Activated naive CD4-positive, alpha-beta T cell treated with anti-CD3 and anti-CD28 coated beads, Interleukin-2, amount 50 U/mL, for 24 hours (primary cell): Measurements from ENCODE around the gene FBXO34.

ENCODE experiments used
- H3K27ac Mint-ChIP-seq: one replicate; pipeline ENCODE4 v1.8.0; 2021; ENCODE audit warnings: mild to moderate bottlenecking, mixed read lengths
- H3K27me3 Mint-ChIP-seq: one replicate; pipeline ENCODE4 v1.8.0; 2021; ENCODE audit warnings: mixed read lengths
- H3K36me3 Mint-ChIP-seq: one replicate; pipeline ENCODE4 v1.8.0; 2021; ENCODE audit warnings: mixed read lengths
- H3K4me1 Mint-ChIP-seq: one replicate; pipeline ENCODE4 v1.8.0; 2021; ENCODE audit warnings: mixed read lengths
- H3K4me3 Mint-ChIP-seq: one replicate; pipeline ENCODE4 v1.8.0; 2021; ENCODE audit warnings: mild to moderate bottlenecking, mixed read lengths
- H3K9me3 Mint-ChIP-seq: one replicate; pipeline ENCODE4 v1.8.0; 2021; ENCODE audit warnings: mixed read lengths

FBXO34 gene

DNA sequence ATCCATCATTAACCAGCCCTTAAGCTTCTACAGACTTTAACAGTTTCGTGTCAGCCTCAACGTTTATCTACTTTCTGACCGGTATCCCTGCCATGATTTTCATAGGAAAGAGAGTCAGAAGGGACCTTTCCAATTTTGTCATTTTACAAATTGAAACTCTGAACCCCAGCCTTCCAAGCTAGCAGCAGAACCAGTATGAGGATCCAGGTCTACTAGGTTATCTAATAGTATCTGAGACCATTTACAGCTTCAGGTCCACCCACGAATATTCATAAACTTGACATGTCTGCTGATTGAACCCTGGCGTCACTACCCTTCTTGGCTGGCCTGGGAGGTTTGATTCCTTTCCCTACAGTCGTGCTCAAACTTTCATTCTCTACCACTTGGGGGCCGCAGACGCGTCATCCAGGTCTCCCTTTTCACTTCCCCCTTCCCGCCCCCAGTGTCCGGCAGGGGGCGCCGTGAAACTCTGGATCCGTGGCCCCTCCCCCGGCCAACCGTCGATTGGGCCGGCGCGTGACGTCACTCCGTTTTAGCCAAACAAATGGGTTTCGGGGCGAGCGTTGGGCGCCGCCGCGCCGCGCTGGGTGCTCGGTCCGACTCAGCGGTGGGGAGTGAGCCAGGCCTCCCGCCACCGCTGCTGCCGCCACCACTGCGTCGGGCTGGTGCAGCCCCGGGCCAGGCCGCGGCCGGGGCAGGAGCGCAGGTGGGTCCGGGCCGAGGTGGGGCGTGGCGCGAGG lies at the start of gene FBXO34:
FBXO34 (plus strand) TSS at position 590 of the 740 bp plus-strand sequence. CDS start 78,970 bp downstream, outside the sequence.
- Mint-ChIP-seq H3K4me3 (peak within 1 kb of the TSS; percentile 95), H3K9me3 (no peaks in the 10 kb centered on the region), H3K4me1 (peaks cover 45% of the 10 kb centered on the region), H3K27ac (peak within 1 kb of the TSS; percentile 97), H3K36me3 (peaks cover 1% of the 10 kb centered on the region), H3K27me3 (no peaks in the 10 kb centered on the region)

- Mint-ChIP-seq H3K36me3 (no peaks in the 10 kb centered on the region), H3K27ac (no peak overlapping the region), H3K4me3 (no peak overlapping the region), H3K9me3 (peaks cover 8% of the 10 kb centered on the region), H3K27me3 (peaks cover 3% of the 10 kb centered on the region), H3K4me1 (no peaks in the 10 kb centered on the region)
Observed at GRCh38 chr14:55221968-55222367, 49.3 kb upstream of the FBXO34 start.

DNA sequence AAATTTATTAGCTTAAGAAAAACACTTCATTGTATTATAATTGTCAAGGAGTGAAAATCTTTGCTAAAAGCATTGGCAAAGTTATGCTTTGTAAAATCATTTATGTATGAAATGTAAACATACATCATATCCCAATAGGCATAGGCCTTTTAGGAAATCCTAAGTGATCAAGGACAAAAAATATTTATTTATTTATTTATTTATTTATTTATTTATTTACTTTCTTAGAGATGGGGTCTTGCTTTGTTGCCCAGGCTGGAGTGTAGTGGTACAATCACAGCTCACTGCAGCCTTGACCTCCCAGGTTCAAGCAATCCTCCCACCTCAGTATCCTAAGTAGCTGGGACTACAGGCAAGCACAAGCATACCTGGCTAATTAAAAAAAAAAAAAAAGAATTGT lies 47.9 kb upstream of the FBXO34 start:
- Mint-ChIP-seq H3K27ac (no peak overlapping the region), H3K27me3 (peaks cover 6% of the 10 kb centered on the region), H3K9me3 (peaks cover 9% of the 10 kb centered on the region), H3K4me3 (no peak overlapping the region), H3K36me3 (peaks cover 3% of the 10 kb centered on the region), H3K4me1 (no peaks in the 10 kb centered on the region)

DNA sequence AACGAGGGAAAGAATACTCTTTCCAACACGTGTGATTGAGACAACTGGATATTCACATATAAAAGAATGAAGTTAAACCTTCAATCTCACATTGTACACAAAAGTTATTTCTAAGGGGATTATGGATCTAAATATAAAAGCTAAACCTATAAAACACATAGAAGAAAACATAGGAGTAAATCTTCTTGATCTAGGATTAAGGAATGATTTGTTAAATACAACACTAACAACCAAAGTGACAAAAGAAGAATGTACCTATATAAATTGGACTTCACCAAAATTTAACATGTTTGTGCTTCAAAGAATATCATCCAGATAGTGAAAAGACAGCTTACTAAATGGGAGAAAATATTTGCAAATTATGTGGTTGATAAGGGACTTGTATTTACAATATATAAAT lies 43.0 kb upstream of the FBXO34 start:
- peaks cover 3% of the 10 kb centered on the region for H3K36me3 Mint-ChIP-seq
- no peak overlapping the region for H3K27ac Mint-ChIP-seq
- peaks cover 3% of the 10 kb centered on the region for H3K27me3 Mint-ChIP-seq
- H3K4me1 Mint-ChIP-seq: no peaks in the 10 kb centered on the region
- peaks cover 9% of the 10 kb centered on the region for H3K9me3 Mint-ChIP-seq
- H3K4me3 Mint-ChIP-seq: no peak overlapping the region

GRCh38 chr14:55233591-55233990 lies 37.6 kb upstream of the FBXO34 start:
- no peaks in the 10 kb centered on the region for H3K9me3 Mint-ChIP-seq
- no peaks in the 10 kb centered on the region for H3K36me3 Mint-ChIP-seq
- no peaks in the 10 kb centered on the region for H3K4me1 Mint-ChIP-seq
- no peak overlapping the region for H3K27ac Mint-ChIP-seq
- H3K27me3 Mint-ChIP-seq: peaks cover 1% of the 10 kb centered on the region
- no peak overlapping the region for H3K4me3 Mint-ChIP-seq

DNA sequence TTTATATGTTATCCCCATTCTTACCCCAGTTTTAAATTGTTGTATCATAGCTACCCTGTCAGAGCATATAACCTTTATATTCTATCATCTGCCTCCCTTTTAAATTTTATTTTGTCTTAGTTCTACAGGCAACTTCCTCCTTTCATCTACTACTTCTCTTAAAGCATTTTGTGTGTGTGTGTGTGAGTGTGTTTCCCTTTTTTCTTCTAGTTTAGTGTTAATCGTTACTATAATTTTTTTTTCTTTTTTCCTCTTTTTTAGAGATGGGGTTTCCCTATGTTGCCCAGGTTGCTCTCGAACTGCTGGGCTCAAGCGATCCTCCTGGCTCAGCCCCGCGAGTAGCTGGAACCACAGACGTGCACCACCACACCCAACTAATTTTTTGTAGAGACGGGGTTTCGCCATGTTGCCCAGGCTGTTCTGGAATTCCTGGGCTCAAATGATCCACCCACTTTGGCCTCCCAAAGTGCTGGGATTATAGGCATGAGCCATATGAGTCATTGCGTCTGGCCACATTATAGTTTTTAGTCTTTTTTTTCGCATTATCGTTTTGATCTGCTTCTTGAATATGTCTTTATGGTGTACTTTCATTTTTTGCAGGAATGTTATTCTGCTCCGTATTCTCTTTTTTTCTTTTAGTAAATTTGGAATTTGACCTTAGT lies 33.1 kb upstream of the FBXO34 start:
- H3K36me3 Mint-ChIP-seq: no peaks in the 10 kb centered on the region
- peaks cover 1% of the 10 kb centered on the region for H3K27me3 Mint-ChIP-seq
- no peak overlapping the region for H3K27ac Mint-ChIP-seq
- no peaks in the 10 kb centered on the region for H3K9me3 Mint-ChIP-seq
- H3K4me3 Mint-ChIP-seq: no peak overlapping the region
- no peaks in the 10 kb centered on the region for H3K4me1 Mint-ChIP-seq

GRCh38 chr14:55239320-55239719 lies 31.9 kb upstream of the FBXO34 start:
- peaks cover 1% of the 10 kb centered on the region for H3K27me3 Mint-ChIP-seq
- H3K27ac Mint-ChIP-seq: no peak overlapping the region

DNA sequence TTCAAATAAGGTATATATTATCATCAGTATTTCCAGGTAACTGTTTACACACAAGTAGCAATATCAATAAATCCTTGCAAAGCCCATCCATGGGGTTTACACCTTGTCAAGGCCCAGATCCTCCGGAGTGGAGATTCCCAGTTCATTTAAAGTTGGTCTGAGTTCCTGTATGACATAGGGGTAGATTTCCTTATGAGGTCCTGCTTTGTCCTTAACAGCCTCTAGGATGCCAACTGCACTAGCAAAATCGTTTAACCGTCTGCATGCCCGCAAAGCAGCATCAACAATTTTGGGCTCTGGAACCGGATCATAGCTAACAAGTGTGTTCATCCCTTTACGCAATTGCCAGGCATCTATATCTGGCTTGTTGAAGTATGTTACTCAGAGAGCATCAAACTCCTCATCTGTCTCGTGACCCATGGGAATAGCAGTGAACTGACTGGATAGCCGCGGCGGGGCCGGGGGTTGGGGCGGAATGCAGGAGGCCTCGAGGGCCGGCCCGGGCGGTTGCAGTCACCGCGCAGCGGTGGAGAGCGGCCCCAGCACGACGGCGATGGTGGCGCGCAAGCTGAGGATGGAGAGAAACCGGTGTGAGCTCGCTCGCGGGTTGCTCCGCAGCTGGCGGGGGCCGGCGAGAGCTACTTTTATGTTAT lies 30.6 kb upstream of the FBXO34 start:
- no peaks in the 10 kb centered on the region for H3K27me3 Mint-ChIP-seq
- no peak overlapping the region for H3K4me3 Mint-ChIP-seq
- no peaks in the 10 kb centered on the region for H3K9me3 Mint-ChIP-seq

More at GRCh38 chr14:55239320-55239719, 31.9 kb upstream of the FBXO34 start:
- H3K4me1 Mint-ChIP-seq: no peaks in the 10 kb centered on the region
- H3K36me3 Mint-ChIP-seq: no peaks in the 10 kb centered on the region
- no peaks in the 10 kb centered on the region for H3K9me3 Mint-ChIP-seq
- no peak overlapping the region for H3K4me3 Mint-ChIP-seq

DNA sequence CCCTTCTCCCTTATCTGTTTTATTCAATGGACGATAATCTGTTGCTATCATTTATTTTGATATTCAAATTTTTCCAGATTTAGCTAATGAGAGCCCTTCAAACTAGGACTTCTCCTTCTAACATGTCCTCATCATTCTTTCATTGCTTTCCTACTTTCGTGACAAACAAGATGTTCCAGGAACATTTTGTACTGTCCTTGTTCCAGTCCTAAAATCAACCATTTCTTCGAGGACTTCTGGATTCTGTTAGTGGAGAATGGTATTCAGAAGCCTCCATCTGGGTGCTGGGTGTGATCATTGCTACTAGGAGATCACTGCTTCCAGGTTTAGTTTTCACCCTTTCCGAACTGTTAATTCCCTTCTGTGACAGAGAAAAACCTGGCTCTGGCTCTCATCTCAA lies 29.5 kb upstream of the FBXO34 start:
- H3K36me3 Mint-ChIP-seq: no peaks in the 10 kb centered on the region

More for the DNA sequence above, 30.6 kb upstream of the FBXO34 start:
- Mint-ChIP-seq H3K36me3 (no peaks in the 10 kb centered on the region), H3K27ac (no peak overlapping the region), H3K4me1 (peaks cover 2% of the 10 kb centered on the region)

GRCh38 chr14:55243386-55243785 lies 27.8 kb upstream of the FBXO34 start:
- H3K9me3 Mint-ChIP-seq: no peaks in the 10 kb centered on the region
- H3K36me3 Mint-ChIP-seq: no peaks in the 10 kb centered on the region
- H3K27me3 Mint-ChIP-seq: no peaks in the 10 kb centered on the region
- H3K27ac Mint-ChIP-seq: no peak overlapping the region
- peaks cover 7% of the 10 kb centered on the region for H3K4me1 Mint-ChIP-seq
- no peak overlapping the region for H3K4me3 Mint-ChIP-seq

More for the DNA sequence above, 29.5 kb upstream of the FBXO34 start:
- Mint-ChIP-seq H3K4me3 (no peak overlapping the region), H3K4me1 (peaks cover 7% of the 10 kb centered on the region), H3K27me3 (no peaks in the 10 kb centered on the region), H3K27ac (no peak overlapping the region), H3K9me3 (no peaks in the 10 kb centered on the region)

DNA sequence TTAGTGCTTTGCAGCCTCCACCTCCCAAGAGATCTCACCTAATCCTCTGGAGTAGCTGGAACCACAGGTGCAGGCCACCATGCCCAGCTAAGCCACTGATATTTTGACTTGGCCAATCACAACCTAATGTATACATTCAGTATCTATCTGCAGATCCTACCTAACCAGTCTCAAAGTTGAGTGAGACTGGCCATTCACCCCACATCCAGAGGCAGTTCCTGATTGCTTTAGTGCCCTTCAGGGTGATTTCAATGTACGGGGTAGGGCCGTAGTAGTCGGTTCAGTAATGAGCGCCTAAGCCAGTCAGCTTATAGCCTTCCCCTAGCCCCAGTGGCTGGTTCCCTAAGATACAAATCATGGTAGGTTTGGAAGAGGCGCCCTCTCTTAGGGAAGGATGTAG lies 27.4 kb upstream of the FBXO34 start:
- no peaks in the 10 kb centered on the region for H3K9me3 Mint-ChIP-seq
- H3K4me1 Mint-ChIP-seq: peaks cover 7% of the 10 kb centered on the region
- no peaks in the 10 kb centered on the region for H3K36me3 Mint-ChIP-seq
- no peak overlapping the region for H3K27ac Mint-ChIP-seq
- H3K27me3 Mint-ChIP-seq: no peaks in the 10 kb centered on the region
- no peak overlapping the region for H3K4me3 Mint-ChIP-seq

GRCh38 chr14:55245657-55246268 lies 25.5 kb upstream of the FBXO34 start:
- peaks cover 3% of the 10 kb centered on the region for H3K27me3 Mint-ChIP-seq

GRCh38 chr14:55248411-55248810 lies 22.8 kb upstream of the FBXO34 start:
- H3K27ac Mint-ChIP-seq: no peak overlapping the region
- H3K9me3 Mint-ChIP-seq: no peaks in the 10 kb centered on the region
- peaks cover 3% of the 10 kb centered on the region for H3K27me3 Mint-ChIP-seq
- peaks cover 7% of the 10 kb centered on the region for H3K4me1 Mint-ChIP-seq
- H3K36me3 Mint-ChIP-seq: no peaks in the 10 kb centered on the region
- no peak overlapping the region for H3K4me3 Mint-ChIP-seq

More at GRCh38 chr14:55245657-55246268, 25.5 kb upstream of the FBXO34 start:
- H3K36me3 Mint-ChIP-seq: no peaks in the 10 kb centered on the region
- no peak overlapping the region for H3K4me3 Mint-ChIP-seq
- no peaks in the 10 kb centered on the region for H3K9me3 Mint-ChIP-seq
- H3K4me1 Mint-ChIP-seq: peaks cover 7% of the 10 kb centered on the region
- no peak overlapping the region for H3K27ac Mint-ChIP-seq

- Mint-ChIP-seq H3K9me3 (no peaks in the 10 kb centered on the region), H3K4me1 (peaks cover 7% of the 10 kb centered on the region), H3K36me3 (no peaks in the 10 kb centered on the region), H3K27me3 (peaks cover 3% of the 10 kb centered on the region), H3K4me3 (no peak overlapping the region), H3K27ac (no peak overlapping the region)
Observed at GRCh38 chr14:55249423-55249822, 21.8 kb upstream of the FBXO34 start.

DNA sequence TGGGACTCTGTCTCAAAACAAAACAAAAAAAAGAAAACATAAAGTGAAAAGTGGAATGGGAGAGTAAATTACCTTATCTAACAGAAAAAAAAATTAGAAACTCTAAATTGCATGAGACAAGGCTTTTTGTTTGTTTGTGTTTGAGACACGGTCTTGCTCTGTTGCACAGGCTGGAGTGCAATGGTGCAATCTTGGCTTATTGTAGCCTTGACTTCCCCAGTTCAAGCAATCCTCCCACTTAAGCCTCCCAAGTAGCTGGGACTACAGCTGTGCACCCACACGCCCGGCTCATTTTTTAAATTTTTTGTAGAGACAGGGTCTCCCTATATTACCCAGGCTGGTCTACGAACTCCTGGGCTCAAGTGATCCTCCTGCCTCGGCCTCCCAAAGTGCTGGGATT lies 17.9 kb upstream of the FBXO34 start:
- Mint-ChIP-seq H3K27me3 (peaks cover 3% of the 10 kb centered on the region), H3K4me3 (no peak overlapping the region), H3K9me3 (no peaks in the 10 kb centered on the region), H3K27ac (no peak overlapping the region), H3K4me1 (no peaks in the 10 kb centered on the region), H3K36me3 (no peaks in the 10 kb centered on the region)
